Measurements from ENCODE around the gene PPDPF. TPM values are rescaled to one million over a fixed set of nuclear protein-coding genes. Genes with fewer than 3 reads are reported as not detected.

PPDPF gene
- total and polyA plus RNA-seq, 2 donors (not counting 1 experiment from before 2014, with no cell fraction given): 93.5 to 162 TPM

- CTCF ChIA-PET: interaction anchor here (0.6 to 1.9 kb wide), 2 partner anchors 8 to 388 kb away, joined by 3 to 8 read pairs; partner anchors contain the start of gene PTK6
Measured at GRCh38 chr20:63545814-63546213, 25.2 kb downstream of the PPDPF start.

More at GRCh38 chr20:63545814-63546213, 25.2 kb downstream of the PPDPF start:
- Histone ChIP-seq H3K27ac (ENCODE audit: low read length in 2 of 2) (no peak overlapping the region), H4K20me1 (ENCODE audit: control insufficient read depth, insufficient read depth, low read length, poor library complexity, severe bottlenecking) (no peaks in the 10 kb centered on the region), H3K4me1 (ENCODE audit: control insufficient read depth in 2 of 2, insufficient read depth in 2 of 2, low read length in 2 of 2) (peaks cover 44 to 69% of the 10 kb centered on the region in 2 donors), H3K79me2 (ENCODE audit: control insufficient read depth, insufficient read depth, low read length) (no peaks in the 10 kb centered on the region), H3K4me3 (ENCODE audit: control extremely low read depth in 1 of 5, extremely low read depth in 1 of 5, insufficient read depth in 1 of 5, low read depth in 2 of 5, low read length in 4 of 5) (no peak overlapping the region), H3K4me2 (replicated peaks; ENCODE audit: low read depth, low read length, poor library complexity, severe bottlenecking) (peak overlapping the region; percentile 24), H3K36me3 (replicated peaks in 1 of 2; ENCODE audit: control extremely low read depth in 1 of 2, control insufficient read depth in 1 of 2, extremely low read depth in 1 of 2, insufficient read depth in 2 of 2, low read length in 1 of 2) (no peaks in the 10 kb centered on the region), H3K27me3 (replicated peaks in 1 of 4; ENCODE audit: control extremely low read depth in 1 of 4, control insufficient read depth in 3 of 4, insufficient read depth in 4 of 4, low read length in 3 of 4) (peaks cover 0 to 8% (median 1%) of the 10 kb centered on the region in 4 experiments), H3K9me3 (ENCODE audit: control extremely low read depth in 1 of 3, control insufficient read depth in 2 of 3, insufficient read depth in 1 of 3, low read length in 2 of 3) (no peaks in the 10 kb centered on the region), H2AFZ (ENCODE audit: insufficient read depth, low read depth, low read length, poor library complexity, severe bottlenecking) (no peak overlapping the region), H3K9ac (ENCODE audit: low read length) (no peak overlapping the region)
- Mint-ChIP-seq H3K27ac (peak overlapping the region; percentile 69), H3K4me1 (peaks cover 60% of the 10 kb centered on the region), H3K27me3 (no peaks in the 10 kb centered on the region), H3K9me3 (ENCODE audit: insufficient read depth) (no peaks in the 10 kb centered on the region), H3K4me3 (peak overlapping the region; percentile 42)
- no peak for ATAC-seq (ENCODE audit: low read depth)
- intact Hi-C loops (cut with micrococcal nuclease): no loop called here
- TF ChIP-seq CTCF (IDR thresholded peaks at IDR 0.05): no peak
- no peak for TF ChIP-seq EZH2 (IDR thresholded peaks at IDR 0.05; ENCODE audit: borderline replicate concordance, insufficient read depth, low read depth, low read length, poor library complexity, severe bottlenecking)
- DNase-seq: peak; percentile 53
- POLR2A ChIA-PET: no interaction called here
- 51% methylated on average over 2 of the region's 6 CpGs for WGBS (ENCODE audit: insufficient coverage)

Measured in B cell (primary cell).